SU-DHL-6 (cell line): ENCODE measurements around the gene DNAJA2.

Experiments
- EZH2phosphoT487 ChIP-seq: fragments of 200-600 bp; sonication (generic), shearing (Covaris generic); conservative IDR thresholded peaks from 2 replicates; pipeline ENCODE4 v1.6.1; 2018; ENCODE audit warnings: mild to moderate bottlenecking, antibody characterized with exemption, low read length, moderate library complexity, mixed read lengths
- TF ChIP-seq, protein P1 (sequence below): fragments of 200-600 bp; sonication (generic); IDR thresholded peaks from one replicate; pipeline ENCODE4 v1.5.1; 2017; ENCODE audit warnings: antibody characterized with exemption, mild to moderate bottlenecking, low read length, moderate library complexity; ENCODE audit not compliant: insufficient read depth, poor library complexity, severe bottlenecking

DNA sequence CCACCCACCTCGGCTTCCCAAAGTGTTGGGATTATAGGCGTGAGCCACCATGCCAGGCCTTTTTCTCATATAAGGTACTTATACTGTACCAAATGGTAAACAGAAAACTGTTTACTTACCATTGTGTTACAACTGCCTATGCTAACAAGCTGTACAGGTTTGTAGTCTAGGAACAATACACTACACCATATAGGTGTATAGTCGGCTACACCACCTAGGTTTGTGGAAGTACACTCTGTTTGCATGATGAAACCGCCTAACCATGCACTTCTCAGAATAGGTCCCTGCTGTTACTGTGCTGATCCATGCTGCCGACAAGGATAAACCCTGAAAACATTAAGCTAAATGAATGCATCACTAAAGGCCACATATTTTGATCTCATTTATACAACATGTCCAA is 18.9 kb downstream of the DNAJA2 start:
- TF ChIP-seq, protein P1, sequence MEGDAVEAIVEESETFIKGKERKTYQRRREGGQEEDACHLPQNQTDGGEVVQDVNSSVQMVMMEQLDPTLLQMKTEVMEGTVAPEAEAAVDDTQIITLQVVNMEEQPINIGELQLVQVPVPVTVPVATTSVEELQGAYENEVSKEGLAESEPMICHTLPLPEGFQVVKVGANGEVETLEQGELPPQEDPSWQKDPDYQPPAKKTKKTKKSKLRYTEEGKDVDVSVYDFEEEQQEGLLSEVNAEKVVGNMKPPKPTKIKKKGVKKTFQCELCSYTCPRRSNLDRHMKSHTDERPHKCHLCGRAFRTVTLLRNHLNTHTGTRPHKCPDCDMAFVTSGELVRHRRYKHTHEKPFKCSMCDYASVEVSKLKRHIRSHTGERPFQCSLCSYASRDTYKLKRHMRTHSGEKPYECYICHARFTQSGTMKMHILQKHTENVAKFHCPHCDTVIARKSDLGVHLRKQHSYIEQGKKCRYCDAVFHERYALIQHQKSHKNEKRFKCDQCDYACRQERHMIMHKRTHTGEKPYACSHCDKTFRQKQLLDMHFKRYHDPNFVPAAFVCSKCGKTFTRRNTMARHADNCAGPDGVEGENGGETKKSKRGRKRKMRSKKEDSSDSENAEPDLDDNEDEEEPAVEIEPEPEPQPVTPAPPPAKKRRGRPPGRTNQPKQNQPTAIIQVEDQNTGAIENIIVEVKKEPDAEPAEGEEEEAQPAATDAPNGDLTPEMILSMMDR, result no peak
- no peak for TF ChIP-seq EZH2phosphoT487
